Effector memory CD8-positive, alpha-beta T cell (primary cell): ENCODE measurements around the gene NTN1.

ENCODE experiments used
- ATAC-seq: fragments of 150-1000 bp; cut with Tn5 transposase; replicated peaks from 2 replicates; pipeline ENCODE4 v1.10.0; 2021; ENCODE audit warnings: mild to moderate bottlenecking, moderate library complexity
- DNase-seq, 3 experiments: peaks; one replicate each; pipeline ENCODE4 v3.0.0; 2021
- H3K27ac Mint-ChIP-seq, 2 donors: one replicate each; pipeline ENCODE4 v1.8.0; 2022; ENCODE audit warnings: mild to moderate bottlenecking in 2 of 2, mixed read lengths in 2 of 2, moderate library complexity in 2 of 2
- H3K27me3 Mint-ChIP-seq, 2 donors: one replicate each; pipeline ENCODE4 v1.8.0; 2022; ENCODE audit warnings: mixed read lengths in 2 of 2
- H3K36me3 Mint-ChIP-seq: one replicate; pipeline ENCODE4 v1.8.0; 2022; ENCODE audit warnings: mild to moderate bottlenecking, moderate library complexity, mixed read lengths; ENCODE audit not compliant: insufficient read depth
- H3K4me1 Mint-ChIP-seq, 2 donors: one replicate each; pipeline ENCODE4 v1.8.0; 2022; ENCODE audit warnings: low read depth in 2 of 2, mixed read lengths in 2 of 2
- H3K4me3 Mint-ChIP-seq, 2 donors: one replicate each; pipeline ENCODE4 v1.8.0; 2022; ENCODE audit warnings: mild to moderate bottlenecking in 2 of 2, mixed read lengths in 2 of 2, moderate library complexity in 2 of 2
- H3K9me3 Mint-ChIP-seq, 2 donors: one replicate each; pipeline ENCODE4 v1.8.0; 2022; ENCODE audit warnings: mixed read lengths in 2 of 2

Gene NTN1

GRCh38 chr17:9227819-9228407, 206.6 kb downstream of the NTN1 start:
- Mint-ChIP-seq H3K36me3 (no peaks in the 10 kb centered on the region), H3K27ac (no peak overlapping the region), H3K4me1 (no peaks in the 10 kb centered on the region), H3K9me3 (no peaks in the 10 kb centered on the region), H3K27me3 (no peaks in the 10 kb centered on the region), H3K4me3 (no peak overlapping the region)
- no peak for ATAC-seq
- no peak for DNase-seq

GRCh38 chr17:9228408-9229159, 207.3 kb downstream of the NTN1 start:
- Mint-ChIP-seq H3K4me1 (no peaks in the 10 kb centered on the region), H3K27ac (no peak overlapping the region), H3K27me3 (peaks cover 0 to 3% of the 10 kb centered on the region in 2 donors), H3K4me3 (no peak overlapping the region), H3K36me3 (no peaks in the 10 kb centered on the region), H3K9me3 (no peaks in the 10 kb centered on the region)
- DNase-seq (no peak), ATAC-seq (no peak)

GRCh38 chr17:9229160-9229825, 208.0 kb downstream of the NTN1 start:
- Mint-ChIP-seq H3K27me3 (peaks cover 0 to 10% of the 10 kb centered on the region in 2 donors), H3K4me3 (no peak overlapping the region), H3K4me1 (no peaks in the 10 kb centered on the region), H3K27ac (no peak overlapping the region), H3K36me3 (peaks cover 3% of the 10 kb centered on the region), H3K9me3 (no peaks in the 10 kb centered on the region)
- no peak for DNase-seq
- ATAC-seq: no peak

- ATAC-seq: no peak
Measured at GRCh38 chr17:9229826-9230201, 208.5 kb downstream of the NTN1 start.

GRCh38 chr17:9230346-9230745, 209.0 kb downstream of the NTN1 start:
- ATAC-seq (no peak), DNase-seq (no peak)
- H3K4me3 Mint-ChIP-seq: no peak overlapping the region
- H3K36me3 Mint-ChIP-seq: peaks cover 4% of the 10 kb centered on the region
- no peaks in the 10 kb centered on the region for H3K4me1 Mint-ChIP-seq
- no peaks in the 10 kb centered on the region for H3K9me3 Mint-ChIP-seq
- H3K27ac Mint-ChIP-seq: no peak overlapping the region
- H3K27me3 Mint-ChIP-seq: peaks cover 0 to 13% of the 10 kb centered on the region in 2 donors

More at GRCh38 chr17:9229826-9230201, 208.5 kb downstream of the NTN1 start:
- Mint-ChIP-seq H3K27ac (no peak overlapping the region), H3K36me3 (peaks cover 4% of the 10 kb centered on the region), H3K9me3 (no peaks in the 10 kb centered on the region), H3K4me3 (no peak overlapping the region), H3K27me3 (peaks cover 0 to 13% of the 10 kb centered on the region in 2 donors), H3K4me1 (no peaks in the 10 kb centered on the region)
- DNase-seq: no peak

GRCh38 chr17:9230861-9231260, 209.6 kb downstream of the NTN1 start:
- Mint-ChIP-seq H3K27me3 (peaks cover 0 to 13% of the 10 kb centered on the region in 2 donors), H3K9me3 (no peaks in the 10 kb centered on the region), H3K27ac (no peak overlapping the region), H3K4me3 (no peak overlapping the region), H3K36me3 (peaks cover 4% of the 10 kb centered on the region), H3K4me1 (no peaks in the 10 kb centered on the region)
- DNase-seq (no peak), ATAC-seq (no peak)

GRCh38 chr17:9231449-9232154, 210.3 kb downstream of the NTN1 start:
- Mint-ChIP-seq H3K4me1 (no peaks in the 10 kb centered on the region), H3K9me3 (no peaks in the 10 kb centered on the region), H3K27ac (no peak overlapping the region), H3K36me3 (peaks cover 4% of the 10 kb centered on the region), H3K27me3 (peaks cover 0 to 13% of the 10 kb centered on the region in 2 donors), H3K4me3 (no peak overlapping the region)
- DNase-seq (no peak), ATAC-seq (no peak)

- no peaks in the 10 kb centered on the region for H3K4me1 Mint-ChIP-seq
- H3K9me3 Mint-ChIP-seq: no peaks in the 10 kb centered on the region
- H3K36me3 Mint-ChIP-seq: peaks cover 4% of the 10 kb centered on the region
- H3K4me3 Mint-ChIP-seq: no peak overlapping the region
- no peak for ATAC-seq
- no peak for DNase-seq
- H3K27ac Mint-ChIP-seq: no peak overlapping the region
- H3K27me3 Mint-ChIP-seq: peaks cover 0 to 13% of the 10 kb centered on the region in 2 donors
Measured at GRCh38 chr17:9232155-9232475, 210.8 kb downstream of the NTN1 start.

- Mint-ChIP-seq H3K27ac (no peak overlapping the region), H3K27me3 (peaks cover 0 to 13% of the 10 kb centered on the region in 2 donors), H3K36me3 (peaks cover 4% of the 10 kb centered on the region), H3K9me3 (no peaks in the 10 kb centered on the region), H3K4me1 (no peaks in the 10 kb centered on the region), H3K4me3 (no peak overlapping the region)
- ATAC-seq (no peak), DNase-seq (no peak)
Measured at GRCh38 chr17:9232591-9233270, 211.4 kb downstream of the NTN1 start.

GRCh38 chr17:9233271-9233599, 211.9 kb downstream of the NTN1 start:
- Mint-ChIP-seq H3K27ac (no peak overlapping the region), H3K4me3 (no peak overlapping the region), H3K4me1 (no peaks in the 10 kb centered on the region)

GRCh38 chr17:9233761-9234160, 212.5 kb downstream of the NTN1 start:
- H3K27ac Mint-ChIP-seq: no peak overlapping the region
- ATAC-seq (no peak), DNase-seq (no peak)
- peaks cover 0 to 13% of the 10 kb centered on the region in 2 donors for H3K27me3 Mint-ChIP-seq
- no peak overlapping the region for H3K4me3 Mint-ChIP-seq
- H3K36me3 Mint-ChIP-seq: peaks cover 4% of the 10 kb centered on the region
- no peaks in the 10 kb centered on the region for H3K9me3 Mint-ChIP-seq
- H3K4me1 Mint-ChIP-seq: peaks cover 2% of the 10 kb centered on the region in 2 donors

More at GRCh38 chr17:9233271-9233599, 211.9 kb downstream of the NTN1 start:
- H3K27me3 Mint-ChIP-seq: peaks cover 0 to 13% of the 10 kb centered on the region in 2 donors
- H3K9me3 Mint-ChIP-seq: no peaks in the 10 kb centered on the region
- ATAC-seq (no peak), DNase-seq (no peak)
- peaks cover 4% of the 10 kb centered on the region for H3K36me3 Mint-ChIP-seq

- no peak overlapping the region for H3K4me3 Mint-ChIP-seq
- H3K27me3 Mint-ChIP-seq: peaks cover 0 to 13% of the 10 kb centered on the region in 2 donors
- no peak for DNase-seq
- H3K9me3 Mint-ChIP-seq: no peaks in the 10 kb centered on the region
- peaks cover 6% of the 10 kb centered on the region for H3K36me3 Mint-ChIP-seq
- ATAC-seq: no peak
- H3K4me1 Mint-ChIP-seq: peaks cover 6 to 8% of the 10 kb centered on the region in 2 donors
- no peak overlapping the region for H3K27ac Mint-ChIP-seq
Measured at GRCh38 chr17:9234389-9234945, 213.2 kb downstream of the NTN1 start.

GRCh38 chr17:9235346-9235745, 214.0 kb downstream of the NTN1 start:
- Mint-ChIP-seq H3K4me3 (no peak overlapping the region), H3K27ac (no peak overlapping the region), H3K36me3 (peaks cover 9% of the 10 kb centered on the region), H3K4me1 (peaks cover 8 to 12% of the 10 kb centered on the region in 2 donors), H3K9me3 (no peaks in the 10 kb centered on the region), H3K27me3 (peaks cover 0 to 13% of the 10 kb centered on the region in 2 donors)
- ATAC-seq (no peak), DNase-seq (no peak)
